ENCODE data around the gene INPP5B.

INPP5B gene

DNA sequence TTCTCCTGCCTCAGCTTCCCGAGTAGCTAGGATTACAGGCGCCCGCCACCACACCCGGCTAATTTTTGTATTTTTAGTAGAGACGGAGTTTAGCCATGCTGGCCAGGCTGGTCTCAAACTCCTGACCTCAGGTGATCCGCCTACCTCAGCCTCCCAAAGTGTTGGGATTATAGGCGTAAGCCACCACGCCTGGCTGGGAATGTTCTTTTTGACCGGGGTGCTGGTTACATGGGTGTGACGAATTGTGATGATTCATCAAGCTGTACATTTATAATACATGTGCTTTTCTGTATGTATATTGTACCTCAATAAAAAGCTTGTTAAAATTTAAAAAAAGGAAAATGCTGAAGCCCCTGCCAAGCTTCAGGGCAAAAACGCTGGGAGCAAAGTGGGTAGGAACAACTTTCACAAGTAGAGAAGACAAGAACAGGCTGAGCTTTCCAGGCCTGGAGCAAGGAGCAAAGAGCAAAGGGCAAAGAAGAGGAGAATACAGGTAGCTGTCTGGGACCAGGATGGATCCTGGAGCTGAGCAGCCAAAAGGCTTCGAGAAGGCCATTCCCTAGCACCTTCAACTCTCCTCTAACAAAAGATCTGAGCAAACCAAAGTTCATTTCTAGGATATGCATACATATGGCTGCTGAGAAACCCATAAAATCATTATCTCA, 118.3 kb downstream of the INPP5B start:
- DNase-seq: no peak

DNA sequence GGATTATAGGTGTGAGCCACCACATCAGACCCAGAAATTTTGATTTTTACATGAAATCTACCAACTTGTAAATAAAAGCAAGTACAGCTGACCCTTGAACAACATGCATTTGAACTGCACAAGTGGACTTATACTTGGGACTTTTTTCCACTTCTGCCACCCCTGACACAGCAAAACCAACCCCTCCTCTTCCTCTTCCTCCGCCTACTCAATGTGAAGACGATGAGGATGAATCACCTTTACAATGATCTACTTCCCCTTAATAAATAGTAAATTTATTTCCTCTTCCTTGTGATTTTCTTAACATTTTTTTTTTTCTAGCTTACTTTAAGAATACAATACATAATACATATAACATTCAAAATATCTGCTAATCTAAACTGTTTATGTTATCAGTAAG, 121.3 kb downstream of the INPP5B start:
- DNase-seq: no peak

DNA sequence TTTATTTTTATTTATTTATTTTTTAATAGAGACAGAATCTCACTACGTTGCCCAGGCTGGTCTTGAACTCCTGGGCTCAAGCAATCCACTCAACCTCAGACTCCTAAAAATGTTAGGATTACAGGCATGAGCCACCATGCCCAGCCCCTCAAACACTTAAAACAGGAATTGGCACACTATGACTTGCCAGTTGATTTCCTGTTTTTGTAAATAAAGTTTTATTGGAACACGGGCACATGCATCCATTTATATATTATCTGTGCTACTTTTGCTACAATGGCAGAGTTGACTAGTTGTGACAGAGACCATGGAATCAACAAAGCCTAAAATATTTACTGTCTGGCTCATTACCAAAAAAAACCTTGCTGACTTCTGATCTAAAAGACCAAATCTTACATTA, 122.9 kb downstream of the INPP5B start:
- no peak for DNase-seq

DNA sequence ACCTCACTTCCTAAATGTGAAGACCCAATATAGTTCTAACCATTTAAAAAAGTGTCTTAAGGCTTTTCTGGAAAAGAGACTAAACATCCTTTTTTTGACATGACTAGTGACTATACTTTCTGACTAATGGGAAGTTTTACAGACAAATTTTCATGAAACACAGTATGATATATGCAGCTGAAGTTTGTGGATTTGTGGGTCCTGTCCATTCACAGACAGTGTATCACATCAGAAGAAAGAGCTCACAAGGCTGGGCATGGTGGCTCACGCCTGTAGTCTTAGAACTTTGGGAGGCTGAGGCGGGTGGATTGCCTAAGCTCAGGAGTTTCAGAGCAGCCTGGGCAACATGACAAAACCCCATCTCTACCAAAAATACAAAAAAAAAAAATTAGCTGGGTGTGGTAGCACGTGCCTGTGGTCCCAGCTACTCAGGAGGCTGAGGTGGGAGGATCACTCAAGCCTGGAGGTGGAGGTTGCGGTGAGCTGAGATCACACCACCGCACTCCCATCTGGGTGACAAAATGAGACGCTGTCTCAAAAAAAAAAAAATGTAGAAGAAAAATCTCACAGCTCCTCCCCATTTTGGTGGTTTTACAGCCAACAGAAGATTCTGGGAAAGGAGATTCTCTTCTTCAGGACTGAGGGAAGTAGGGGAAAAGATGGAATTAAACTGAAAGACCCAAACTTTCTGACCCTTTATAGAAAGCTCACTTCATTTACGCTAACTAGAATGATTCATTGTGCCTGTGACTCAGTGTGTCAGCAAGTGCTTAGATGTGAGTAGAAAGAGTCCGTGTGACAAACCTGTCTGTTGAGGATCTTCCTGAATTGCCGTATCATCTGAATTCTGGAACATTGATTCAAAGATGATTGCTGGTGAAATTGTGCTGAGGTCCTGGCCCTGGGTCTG, 123.7 kb downstream of the INPP5B start:
- no peak for DNase-seq

DNA sequence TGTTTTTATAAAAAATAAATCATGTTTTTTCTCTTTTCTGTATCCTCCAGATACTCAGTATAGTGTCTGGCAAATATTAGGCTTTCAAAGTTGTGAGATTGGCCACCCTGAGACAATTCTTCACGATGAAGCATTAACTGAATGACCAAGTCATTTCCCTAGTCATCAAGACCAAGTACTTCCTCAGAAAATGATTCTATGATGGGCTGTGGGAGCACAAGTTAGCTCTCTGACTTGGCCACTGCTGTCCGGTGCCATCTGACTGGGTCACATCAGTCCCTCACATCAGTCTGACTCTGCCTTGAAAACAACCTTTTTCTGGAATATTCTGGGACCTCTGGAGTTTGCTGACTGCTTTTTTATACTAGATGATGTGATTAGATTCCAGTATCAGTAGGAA, 125.4 kb downstream of the INPP5B start:
- no peak for DNase-seq

DNA sequence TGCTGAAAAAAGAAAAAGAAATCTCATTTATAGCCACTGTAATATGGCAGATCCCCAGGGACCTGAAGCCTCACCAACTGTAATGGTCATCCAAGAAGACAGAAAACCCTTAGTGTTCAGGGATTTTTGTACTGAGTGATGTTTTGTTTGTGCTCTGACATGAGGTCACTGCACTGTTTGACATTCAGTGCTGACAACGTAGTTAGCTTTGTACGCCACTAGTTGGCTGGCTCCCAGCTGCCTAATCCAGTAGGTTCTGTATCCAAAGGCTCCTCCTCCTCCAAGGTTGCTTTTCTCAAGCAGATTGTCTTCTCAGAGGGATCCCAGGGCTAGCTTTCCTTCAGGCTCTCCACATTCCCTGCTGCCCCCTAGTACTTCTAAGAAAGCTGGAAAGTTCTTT, 129.4 kb downstream of the INPP5B start:
- DNase-seq: no peak

DNA sequence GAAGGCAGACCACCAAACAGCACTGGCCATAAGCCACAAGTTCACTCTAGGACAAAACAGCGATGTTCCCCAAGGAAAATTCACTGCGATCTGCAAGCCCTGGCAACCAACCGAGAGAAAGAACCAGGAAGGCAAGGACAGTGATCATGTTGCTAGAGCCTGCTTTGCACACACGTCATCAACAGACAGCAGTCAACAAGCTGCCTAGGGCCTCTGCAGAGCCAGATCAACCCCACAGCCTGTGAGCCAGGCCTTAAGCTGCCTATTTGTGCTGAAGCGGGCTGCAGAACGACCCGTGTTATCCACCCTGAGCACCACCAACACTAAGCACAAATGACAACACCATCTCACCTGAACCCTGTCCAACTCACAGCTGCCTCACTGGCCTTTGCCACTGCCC, 132.6 kb downstream of the INPP5B start:
- DNase-seq: no peak

DNA sequence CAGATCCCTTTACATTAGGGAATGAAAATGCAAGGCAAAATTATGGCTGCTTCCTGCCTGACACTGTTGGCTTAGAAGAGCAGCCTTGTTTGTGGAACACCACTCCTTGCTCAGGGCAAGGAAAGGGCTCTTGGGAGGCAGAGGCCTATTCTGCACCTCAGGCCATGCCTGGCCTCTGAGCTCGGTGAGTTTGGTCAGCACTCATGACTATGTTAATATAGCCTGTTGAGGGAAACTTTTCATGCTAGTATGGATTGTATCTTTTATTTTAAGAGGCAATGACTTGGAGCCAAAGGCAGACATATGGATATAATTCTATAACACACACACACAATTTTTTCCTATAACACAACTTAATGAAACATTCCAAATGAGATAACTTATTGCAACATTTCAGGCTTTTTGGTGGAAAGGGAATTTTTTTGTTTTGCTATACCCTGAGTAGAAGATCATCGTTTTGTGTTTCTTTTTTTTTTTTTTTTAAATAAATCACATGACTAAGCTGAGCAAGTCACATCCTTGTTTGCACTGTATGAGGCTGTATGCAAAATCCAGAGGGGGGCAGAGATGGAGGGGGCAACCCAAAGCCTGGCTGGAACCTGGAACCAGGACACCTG, 133.2 kb downstream of the INPP5B start:
- DNase-seq: no peak

DNA sequence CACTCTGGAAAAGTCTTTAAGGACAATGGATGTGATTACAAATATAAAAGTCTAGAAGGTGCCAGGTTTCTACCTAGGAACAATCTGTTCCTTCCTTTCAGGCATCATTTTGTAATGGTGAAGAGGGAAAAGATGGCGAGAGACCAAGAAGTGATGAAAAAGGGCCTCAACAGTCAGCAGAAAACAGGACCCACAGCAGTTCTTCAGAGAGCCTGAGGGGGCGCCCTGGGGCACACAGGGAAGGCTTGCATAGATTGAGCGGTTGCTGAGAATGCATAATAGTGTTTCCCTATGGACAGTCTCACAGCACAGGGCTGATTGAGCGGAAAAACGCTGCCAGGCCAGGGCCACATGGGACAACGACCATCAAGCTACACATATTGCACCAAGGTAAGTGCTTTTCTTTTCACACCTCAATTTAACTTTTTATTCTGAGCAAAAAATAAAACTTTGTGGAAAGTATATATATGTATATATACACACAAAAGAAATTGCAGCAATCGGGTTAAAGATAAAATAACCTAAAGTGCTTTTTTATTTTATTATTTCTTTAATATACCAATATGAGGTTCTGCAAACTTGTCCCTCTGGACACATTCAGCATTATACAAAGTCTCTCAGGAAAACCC, 135.7 kb downstream of the INPP5B start:
- peak; percentile 8 for DNase-seq
